ENCODE results near the gene ITGB4. TPM values are rescaled to one million over a fixed set of nuclear protein-coding genes. Genes with fewer than 3 reads are reported as not detected.

The ITGB4 gene
- total and polyA plus RNA-seq, 2 of the 13 experiments (the other 11 are each of a cell fraction or from before 2014, with no cell fraction given), result 6.9 to 14.5 TPM

DNA sequence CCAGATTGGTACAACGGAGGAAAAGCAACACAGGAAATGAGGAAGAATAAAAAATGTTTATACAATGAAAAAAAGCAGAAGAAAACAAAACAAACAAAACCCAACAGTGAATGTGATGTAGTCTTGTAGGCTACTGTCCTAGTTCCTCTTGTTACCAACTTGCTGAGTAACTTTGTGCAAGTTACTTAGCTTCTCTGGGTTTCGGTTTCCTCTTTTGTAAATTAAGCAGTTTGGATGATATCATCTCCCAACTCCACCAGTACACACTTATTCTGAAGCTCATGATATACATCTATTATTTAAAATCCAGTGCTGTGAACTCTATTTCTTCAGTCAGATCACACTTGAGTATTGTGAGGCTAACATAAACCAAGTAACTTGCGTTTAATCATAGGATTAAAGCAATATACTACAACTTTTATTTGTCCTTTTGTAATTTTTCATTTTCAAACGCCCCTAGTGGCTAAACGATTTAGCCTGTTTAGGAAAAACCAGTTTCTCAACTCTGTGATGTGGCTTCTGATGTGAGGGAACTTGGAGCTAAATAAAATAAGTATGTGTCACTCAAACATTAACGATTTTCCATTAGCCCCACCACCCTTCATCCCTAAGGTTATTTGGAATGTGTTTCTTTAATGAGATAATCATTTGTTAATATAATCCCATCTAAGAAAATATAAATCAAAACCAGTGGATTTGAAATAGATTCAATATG, 62.0 kb downstream of the ITGB4 start:
- Histone ChIP-seq H3K27ac (ENCODE audit: extremely low read length, insufficient read depth, low read length) (peak overlapping the region; percentile 93), H3K4me3 (replicated peaks in 1 of 3; ENCODE audit: insufficient read depth in 1 of 3, low read depth in 2 of 3, low read length in 3 of 3) (peak overlapping the region; percentile 57 to 81 (median 57); a peak in 5 of 6 replicates), H3K4me2 (ENCODE audit: low read depth, low read length) (peak overlapping the region; percentile 99), H3K27me3 (ENCODE audit: control insufficient read depth in 1 of 2, insufficient read depth in 2 of 2, low read length in 2 of 2) (no peaks in the 10 kb centered on the region; a peak in 1 of 5 replicates), H3K36me3 (replicated peaks in 1 of 2; ENCODE audit: control insufficient read depth in 1 of 2, insufficient read depth in 2 of 2, low read length in 2 of 2) (peaks cover 4 to 8% of the 10 kb centered on the region in 2 experiments; a peak in 4 of 5 replicates), H3K9ac (ENCODE audit: insufficient read depth, low read depth, low read length) (peak overlapping the region; percentile 94), H3K79me2 (ENCODE audit: insufficient read depth, low read length) (peaks cover 45% of the 10 kb centered on the region), H3K4me1 (ENCODE audit: insufficient read depth, low read length) (peaks cover 66% of the 10 kb centered on the region), H4K20me1 (ENCODE audit: insufficient read depth, low read length) (peaks cover 13% of the 10 kb centered on the region), H2AFZ (ENCODE audit: low read length) (peak overlapping the region; percentile 93), H3K9me3 (ENCODE audit: low read length) (no peaks in the 10 kb centered on the region)
- POLR2A ChIA-PET, result interaction anchor here (0.7 to 6.5 kb wide), 11 partner anchors 9 to 93 kb away, joined by 4 to 46 read pairs (median 16); partner anchors contain the start of genes GALK1, TRIM47, UNC13D and WBP2
- 5% methylated on average over 6 of the region's 6 CpGs for WGBS (ENCODE audit: low lambda C conversion rate)
- FAIRE-seq, result no peak
- in situ Hi-C loops (cut with HindIII; ENCODE audit: extremely low pct_ligation_motif_present, low pct_unique_long_range_greater_than_20kb), result no loop called here
- no TSS peak for BruUV-seq (replicated peaks)
- no peak for ATAC-seq
- peak; percentile 52 for DNase-seq (ENCODE audit: low spot score)
- intact Hi-C loops (cut with micrococcal nuclease; ENCODE audit: unreplicated experiment), result no loop called here
- CTCF ChIA-PET (ENCODE audit: low intra/inter-chr PET ratio, low total read pairs), result no interaction called here
- TF ChIP-seq SRF (IDR thresholded peaks at IDR 0.05; ENCODE audit: low read depth, low read length) (0 out of 2 replicates have a peak, but pooled peaks have one; percentile 23), RCOR2 (CRISPR knock-in tag; IDR thresholded peaks at IDR 0.05) (0 out of 2 replicates have a peak, but pooled peaks have one; percentile 18), MXD4 (CRISPR knock-in tag; IDR thresholded peaks at IDR 0.05) (no peak), ZNF510 (CRISPR knock-in tag; IDR thresholded peaks at IDR 0.05; ENCODE audit: low read depth) (no peak), MEF2D (CRISPR knock-in tag; IDR thresholded peaks at IDR 0.05) (no peak), ARID2 (CRISPR knock-in tag; IDR thresholded peaks at IDR 0.05; ENCODE audit: borderline replicate concordance) (no peak), STAG1 (CRISPR knock-in tag; IDR thresholded peaks at IDR 0.05) (0 out of 2 replicates have a peak, but pooled peaks have one; percentile 9), TGIF2 (CRISPR knock-in tag; IDR thresholded peaks at IDR 0.05) (0 out of 2 replicates have a peak, but pooled peaks have one; percentile 13), SMARCE1 (IDR thresholded peaks at IDR 0.05; ENCODE audit: borderline replicate concordance) (no peak), MIER3 (CRISPR knock-in tag; IDR thresholded peaks at IDR 0.05; ENCODE audit: borderline replicate concordance) (peak; percentile 16; the same call in 1 of the 2 replicates), ZNF121 (CRISPR knock-in tag; IDR thresholded peaks at IDR 0.05) (no peak), ATF1 (CRISPR knock-in tag; IDR thresholded peaks at IDR 0.05) (no peak), HNF4G (IDR thresholded peaks at IDR 0.05; ENCODE audit: borderline replicate concordance, low read depth, low read length) (no peak), HNF4G (CRISPR knock-in tag; IDR thresholded peaks at IDR 0.05; ENCODE audit: borderline replicate concordance, low read depth) (no peak), ZNF253 (CRISPR knock-in tag; IDR thresholded peaks at IDR 0.05; ENCODE audit: borderline replicate concordance) (no peak)
- TF ChIP-seq, protein P1, sequence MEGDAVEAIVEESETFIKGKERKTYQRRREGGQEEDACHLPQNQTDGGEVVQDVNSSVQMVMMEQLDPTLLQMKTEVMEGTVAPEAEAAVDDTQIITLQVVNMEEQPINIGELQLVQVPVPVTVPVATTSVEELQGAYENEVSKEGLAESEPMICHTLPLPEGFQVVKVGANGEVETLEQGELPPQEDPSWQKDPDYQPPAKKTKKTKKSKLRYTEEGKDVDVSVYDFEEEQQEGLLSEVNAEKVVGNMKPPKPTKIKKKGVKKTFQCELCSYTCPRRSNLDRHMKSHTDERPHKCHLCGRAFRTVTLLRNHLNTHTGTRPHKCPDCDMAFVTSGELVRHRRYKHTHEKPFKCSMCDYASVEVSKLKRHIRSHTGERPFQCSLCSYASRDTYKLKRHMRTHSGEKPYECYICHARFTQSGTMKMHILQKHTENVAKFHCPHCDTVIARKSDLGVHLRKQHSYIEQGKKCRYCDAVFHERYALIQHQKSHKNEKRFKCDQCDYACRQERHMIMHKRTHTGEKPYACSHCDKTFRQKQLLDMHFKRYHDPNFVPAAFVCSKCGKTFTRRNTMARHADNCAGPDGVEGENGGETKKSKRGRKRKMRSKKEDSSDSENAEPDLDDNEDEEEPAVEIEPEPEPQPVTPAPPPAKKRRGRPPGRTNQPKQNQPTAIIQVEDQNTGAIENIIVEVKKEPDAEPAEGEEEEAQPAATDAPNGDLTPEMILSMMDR (CRISPR knock-in tag; IDR thresholded peaks at IDR 0.05), result peak; percentile 54
- TF ChIP-seq, protein P2, sequence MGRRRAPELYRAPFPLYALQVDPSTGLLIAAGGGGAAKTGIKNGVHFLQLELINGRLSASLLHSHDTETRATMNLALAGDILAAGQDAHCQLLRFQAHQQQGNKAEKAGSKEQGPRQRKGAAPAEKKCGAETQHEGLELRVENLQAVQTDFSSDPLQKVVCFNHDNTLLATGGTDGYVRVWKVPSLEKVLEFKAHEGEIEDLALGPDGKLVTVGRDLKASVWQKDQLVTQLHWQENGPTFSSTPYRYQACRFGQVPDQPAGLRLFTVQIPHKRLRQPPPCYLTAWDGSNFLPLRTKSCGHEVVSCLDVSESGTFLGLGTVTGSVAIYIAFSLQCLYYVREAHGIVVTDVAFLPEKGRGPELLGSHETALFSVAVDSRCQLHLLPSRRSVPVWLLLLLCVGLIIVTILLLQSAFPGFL (CRISPR knock-in tag; IDR thresholded peaks at IDR 0.05), result no peak
- TF ChIP-seq, protein P3, sequence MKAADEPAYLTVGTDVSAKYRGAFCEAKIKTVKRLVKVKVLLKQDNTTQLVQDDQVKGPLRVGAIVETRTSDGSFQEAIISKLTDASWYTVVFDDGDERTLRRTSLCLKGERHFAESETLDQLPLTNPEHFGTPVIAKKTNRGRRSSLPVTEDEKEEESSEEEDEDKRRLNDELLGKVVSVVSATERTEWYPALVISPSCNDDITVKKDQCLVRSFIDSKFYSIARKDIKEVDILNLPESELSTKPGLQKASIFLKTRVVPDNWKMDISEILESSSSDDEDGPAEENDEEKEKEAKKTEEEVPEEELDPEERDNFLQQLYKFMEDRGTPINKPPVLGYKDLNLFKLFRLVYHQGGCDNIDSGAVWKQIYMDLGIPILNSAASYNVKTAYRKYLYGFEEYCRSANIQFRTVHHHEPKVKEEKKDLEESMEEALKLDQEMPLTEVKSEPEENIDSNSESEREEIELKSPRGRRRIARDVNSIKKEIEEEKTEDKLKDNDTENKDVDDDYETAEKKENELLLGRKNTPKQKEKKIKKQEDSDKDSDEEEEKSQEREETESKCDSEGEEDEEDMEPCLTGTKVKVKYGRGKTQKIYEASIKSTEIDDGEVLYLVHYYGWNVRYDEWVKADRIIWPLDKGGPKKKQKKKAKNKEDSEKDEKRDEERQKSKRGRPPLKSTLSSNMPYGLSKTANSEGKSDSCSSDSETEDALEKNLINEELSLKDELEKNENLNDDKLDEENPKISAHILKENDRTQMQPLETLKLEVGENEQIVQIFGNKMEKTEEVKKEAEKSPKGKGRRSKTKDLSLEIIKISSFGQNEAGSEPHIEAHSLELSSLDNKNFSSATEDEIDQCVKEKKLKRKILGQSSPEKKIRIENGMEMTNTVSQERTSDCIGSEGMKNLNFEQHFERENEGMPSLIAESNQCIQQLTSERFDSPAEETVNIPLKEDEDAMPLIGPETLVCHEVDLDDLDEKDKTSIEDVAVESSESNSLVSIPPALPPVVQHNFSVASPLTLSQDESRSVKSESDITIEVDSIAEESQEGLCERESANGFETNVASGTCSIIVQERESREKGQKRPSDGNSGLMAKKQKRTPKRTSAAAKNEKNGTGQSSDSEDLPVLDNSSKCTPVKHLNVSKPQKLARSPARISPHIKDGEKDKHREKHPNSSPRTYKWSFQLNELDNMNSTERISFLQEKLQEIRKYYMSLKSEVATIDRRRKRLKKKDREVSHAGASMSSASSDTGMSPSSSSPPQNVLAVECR (CRISPR knock-in tag; IDR thresholded peaks at IDR 0.05; ENCODE audit: borderline replicate concordance), result no peak
